GM04503 (cell line): Measurements from ENCODE around the gene MGST1.

Source experiments
- DNase-seq: peaks from one replicate; pipeline ENCODE4 v3.0.0-alpha.2; 2012; ENCODE audit warnings: low read depth

The MGST1 gene

GRCh38 chr12:16347391-16348298, at the start of gene MGST1:
MGST1 (plus strand) TSS chr12:16347645; CDS start chr12:16354253, 6,608 bp downstream.
- no peak for DNase-seq

DNA sequence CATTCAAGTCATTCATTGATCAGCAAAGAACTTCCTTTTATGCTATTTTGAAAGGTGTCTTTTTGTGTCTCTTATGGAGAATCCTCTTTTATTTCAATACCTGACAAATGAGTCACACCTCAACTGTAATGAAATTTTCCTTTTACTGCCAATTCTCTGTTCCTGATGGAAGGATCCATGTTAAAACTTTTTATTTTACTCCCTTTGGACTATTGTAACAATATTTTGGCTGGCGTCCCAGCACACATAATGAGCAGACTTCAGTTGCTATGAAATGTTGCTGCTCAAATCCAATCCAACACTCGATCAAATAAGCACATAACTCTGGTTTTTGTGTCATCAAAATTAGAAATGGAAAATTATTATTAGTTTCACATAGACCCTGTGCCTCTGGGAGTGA, 48.0 kb upstream of the MGST1 start:
- DNase-seq: no peak

- DNase-seq: no peak
Measured at GRCh38 chr12:16300122-16300521, 47.3 kb upstream of the MGST1 start.

- DNase-seq: no peak
Measured at GRCh38 chr12:16300736-16301135, 46.7 kb upstream of the MGST1 start.

- no peak for DNase-seq
Measured at GRCh38 chr12:16303939-16304338, 43.5 kb upstream of the MGST1 start.

- DNase-seq: no peak
Measured at GRCh38 chr12:16307856-16308475, 39.5 kb upstream of the MGST1 start.

DNA sequence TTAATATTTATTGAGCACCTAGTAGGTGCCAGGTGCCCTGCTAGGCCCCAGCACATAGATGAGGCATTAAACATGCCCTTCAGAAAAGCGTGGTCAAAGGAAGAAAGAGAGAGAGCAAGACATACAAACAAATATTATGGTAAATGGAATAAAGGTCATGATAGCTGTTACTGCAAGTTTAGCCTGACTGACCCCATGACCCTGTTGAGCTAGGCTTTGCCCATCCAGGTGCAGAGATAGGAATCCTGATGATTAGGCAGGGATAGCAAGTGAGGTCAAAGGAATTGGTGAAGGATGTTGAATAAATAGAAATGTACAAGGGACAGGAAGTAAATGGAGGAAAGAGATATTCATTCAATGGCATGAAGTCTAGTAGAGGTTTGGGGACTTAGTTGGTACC, 36.5 kb upstream of the MGST1 start:
- DNase-seq: no peak

DNA sequence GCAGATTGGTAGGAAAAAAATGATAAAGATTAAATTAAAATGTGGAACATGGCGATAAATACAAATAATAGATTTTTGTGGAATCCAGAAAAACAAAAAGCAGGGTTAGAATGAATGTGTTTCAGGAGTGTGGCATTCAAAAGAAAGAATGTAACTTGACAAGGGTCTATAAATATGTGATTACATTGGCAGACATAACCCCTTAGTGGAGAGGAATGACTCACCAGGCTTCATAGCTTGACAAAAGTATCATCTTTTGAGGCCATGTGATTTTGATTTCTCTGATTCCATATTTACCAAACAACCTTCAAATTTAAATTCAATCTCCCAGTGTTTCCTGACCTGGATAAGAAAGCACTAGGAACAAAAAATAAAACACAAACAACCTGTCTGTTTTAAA, 24.4 kb upstream of the MGST1 start:
- no peak for DNase-seq

- no peak for DNase-seq
Measured at GRCh38 chr12:16323638-16324037, 23.8 kb upstream of the MGST1 start.

DNA sequence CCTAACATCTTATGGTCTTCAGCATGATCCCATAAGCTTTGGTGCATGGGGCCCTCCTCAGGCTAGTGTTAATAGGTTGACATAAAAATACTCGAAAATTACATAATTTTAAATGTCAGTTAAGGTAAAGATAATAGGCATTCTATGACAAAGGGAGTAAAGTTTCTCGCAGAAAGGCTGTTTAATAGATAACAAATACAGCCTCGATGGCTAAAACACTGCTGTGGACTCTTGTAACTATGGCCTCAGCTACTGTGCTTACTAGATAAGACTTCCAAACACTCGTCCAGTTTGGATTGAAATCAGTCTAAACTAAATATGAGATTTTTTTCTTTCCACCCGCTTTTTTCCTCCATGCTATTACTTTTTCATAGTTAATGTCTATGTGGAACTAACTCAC, 23.2 kb upstream of the MGST1 start:
- no peak for DNase-seq

GRCh38 chr12:16324772-16325171, 22.7 kb upstream of the MGST1 start:
- no peak for DNase-seq

- no peak for DNase-seq
Measured at GRCh38 chr12:16325426-16325825, 22.0 kb upstream of the MGST1 start.

DNA sequence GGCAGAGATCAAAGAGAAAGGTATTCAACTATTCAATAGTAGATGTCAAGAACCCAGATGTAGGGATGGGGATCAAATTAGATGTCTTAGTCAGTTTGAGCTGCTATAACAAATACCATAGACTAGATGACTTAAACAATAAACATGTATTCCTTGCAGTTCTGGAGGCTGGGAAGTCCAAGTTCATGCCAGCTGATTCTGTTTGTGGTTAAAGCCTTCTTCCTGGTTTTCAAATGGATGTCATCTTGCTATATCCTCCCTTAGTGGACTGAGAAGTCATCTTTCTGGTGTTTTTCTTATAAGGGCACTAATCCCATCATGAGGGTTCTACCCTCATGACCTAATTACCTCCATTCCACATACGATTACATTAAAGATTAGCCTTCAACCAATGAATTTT, 19.5 kb upstream of the MGST1 start:
- DNase-seq: no peak

- no peak for DNase-seq
Measured at GRCh38 chr12:16329594-16329993, 17.9 kb upstream of the MGST1 start.

GRCh38 chr12:16330560-16330959, 16.9 kb upstream of the MGST1 start:
- DNase-seq: no peak

DNA sequence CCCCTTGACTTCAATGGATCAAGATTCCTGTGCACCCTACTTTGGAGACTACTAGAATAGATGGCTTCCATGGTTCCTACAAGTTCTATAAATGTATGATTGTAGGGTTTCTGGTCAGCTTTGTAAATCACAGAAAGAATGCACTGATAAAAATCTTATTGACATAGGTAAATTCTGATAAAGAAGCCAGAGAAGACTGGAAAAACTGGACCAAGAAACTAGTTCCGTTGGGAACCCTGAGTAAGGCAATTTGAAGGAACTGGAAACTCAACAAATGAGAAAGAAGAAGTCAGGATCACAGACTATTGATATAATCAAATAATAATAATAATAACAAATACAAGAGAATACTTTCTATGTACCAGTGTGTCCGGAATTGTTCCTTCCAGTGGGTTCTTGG, 15.4 kb upstream of the MGST1 start:
- DNase-seq: no peak

GRCh38 chr12:16335838-16336237, 11.6 kb upstream of the MGST1 start:
- DNase-seq: no peak

DNA sequence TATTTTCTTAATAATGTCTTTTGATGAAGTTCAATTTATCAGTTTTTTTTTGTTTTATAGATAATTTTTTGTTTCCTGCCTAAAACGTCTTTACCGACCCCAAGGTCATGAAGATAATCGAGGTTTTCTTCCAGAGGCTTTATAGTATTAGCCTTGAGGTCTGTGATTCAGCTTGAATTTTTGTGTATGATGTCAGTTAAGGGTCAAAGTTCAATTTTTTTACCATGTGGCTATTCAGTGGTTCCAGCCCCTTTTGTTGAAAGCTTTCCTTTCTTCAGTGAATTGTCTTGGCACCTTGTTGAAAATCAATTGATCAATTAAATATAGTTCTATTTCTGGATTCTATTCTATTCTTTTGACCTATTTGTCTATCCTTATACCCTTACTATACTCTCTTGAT, 3.2 kb upstream of the MGST1 start:
- no peak for DNase-seq

DNA sequence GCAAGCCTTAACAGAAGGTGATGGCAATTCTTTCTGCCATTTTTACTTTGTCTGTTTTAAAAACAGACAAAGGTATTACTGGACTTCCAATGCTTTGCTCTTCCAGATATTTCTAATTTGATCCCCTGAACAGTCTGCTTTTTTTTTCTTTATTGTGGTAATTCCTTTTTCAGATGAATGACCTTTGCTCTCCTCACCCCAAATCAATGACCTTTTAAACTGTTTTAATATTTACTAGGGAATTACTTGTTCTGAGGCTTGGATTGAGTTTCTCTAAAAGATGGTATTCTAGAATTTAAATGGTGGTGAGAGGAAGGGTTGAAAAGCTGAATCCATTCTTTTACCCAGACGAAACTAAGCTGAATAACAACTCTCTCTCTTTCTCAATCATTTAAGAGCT, 2.3 kb upstream of the MGST1 start:
- DNase-seq: no peak

DNA sequence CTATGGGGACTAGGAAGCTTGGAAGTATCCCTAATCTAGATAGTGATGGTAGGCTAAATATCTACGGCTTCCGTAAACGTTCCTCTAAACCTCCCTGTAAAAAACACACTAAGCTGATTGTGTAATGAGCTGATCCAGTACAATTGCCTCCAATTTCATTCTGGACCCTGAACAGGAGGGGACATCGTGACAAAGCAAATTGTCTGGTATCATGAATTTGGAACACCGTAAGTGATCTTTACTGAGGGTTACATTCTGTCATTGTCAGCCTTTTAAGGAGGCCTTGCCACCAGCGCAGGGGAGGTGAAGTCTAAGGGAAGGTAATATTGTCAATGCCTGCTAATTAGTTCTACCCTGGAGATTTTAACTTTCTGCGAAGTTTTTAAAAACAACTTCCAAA, 487 bp upstream of the MGST1 start:
- DNase-seq: no peak

DNA sequence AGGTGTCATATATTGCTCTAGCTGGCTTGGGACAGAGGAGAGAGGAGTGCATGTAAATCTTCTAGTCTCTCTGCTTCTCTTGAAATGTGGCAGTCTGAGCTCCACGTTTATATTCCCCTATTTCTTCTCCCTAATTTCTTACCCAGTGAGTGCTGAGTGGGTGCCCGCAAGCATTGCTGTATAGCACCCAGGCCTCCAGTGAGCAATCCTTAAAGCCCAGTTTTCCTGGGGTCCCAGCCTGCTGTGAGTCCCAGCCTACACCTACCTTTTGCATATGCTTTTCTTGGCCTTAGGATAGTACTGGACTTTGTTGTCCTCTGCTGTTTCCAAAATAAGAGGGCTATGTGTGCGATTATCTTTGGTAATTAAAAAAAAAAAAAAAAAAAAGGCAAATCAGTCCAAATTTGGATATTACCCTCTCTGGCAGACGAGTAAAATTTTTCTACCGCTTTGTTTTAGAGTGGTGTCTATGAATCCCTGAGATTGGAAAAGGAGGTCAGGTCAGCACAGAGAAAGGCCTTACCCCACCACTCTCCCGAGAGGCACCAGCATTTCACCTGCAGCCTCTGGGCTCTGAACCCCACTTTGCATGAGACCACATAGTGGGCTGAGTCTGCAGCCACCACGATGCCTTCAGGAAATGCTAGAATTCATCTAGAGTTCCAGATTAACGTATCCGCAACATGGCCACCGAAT, 1.1 kb downstream of the MGST1 start:
- no peak for DNase-seq

GRCh38 chr12:16349131-16349460, 1.7 kb downstream of the MGST1 start:
- peak; percentile 30 for DNase-seq

- peak; percentile 41 for DNase-seq
Measured at GRCh38 chr12:16350682-16351081, 3.2 kb downstream of the MGST1 start.
